Kidney tubule cell (primary cell): ENCODE measurements around the gene ZFPM1.

Source experiments
- DNase-seq: peaks from one replicate; pipeline ENCODE4 v3.0.0-alpha.2; 2018; ENCODE audit warnings: low spot score

The ZFPM1 gene

DNA sequence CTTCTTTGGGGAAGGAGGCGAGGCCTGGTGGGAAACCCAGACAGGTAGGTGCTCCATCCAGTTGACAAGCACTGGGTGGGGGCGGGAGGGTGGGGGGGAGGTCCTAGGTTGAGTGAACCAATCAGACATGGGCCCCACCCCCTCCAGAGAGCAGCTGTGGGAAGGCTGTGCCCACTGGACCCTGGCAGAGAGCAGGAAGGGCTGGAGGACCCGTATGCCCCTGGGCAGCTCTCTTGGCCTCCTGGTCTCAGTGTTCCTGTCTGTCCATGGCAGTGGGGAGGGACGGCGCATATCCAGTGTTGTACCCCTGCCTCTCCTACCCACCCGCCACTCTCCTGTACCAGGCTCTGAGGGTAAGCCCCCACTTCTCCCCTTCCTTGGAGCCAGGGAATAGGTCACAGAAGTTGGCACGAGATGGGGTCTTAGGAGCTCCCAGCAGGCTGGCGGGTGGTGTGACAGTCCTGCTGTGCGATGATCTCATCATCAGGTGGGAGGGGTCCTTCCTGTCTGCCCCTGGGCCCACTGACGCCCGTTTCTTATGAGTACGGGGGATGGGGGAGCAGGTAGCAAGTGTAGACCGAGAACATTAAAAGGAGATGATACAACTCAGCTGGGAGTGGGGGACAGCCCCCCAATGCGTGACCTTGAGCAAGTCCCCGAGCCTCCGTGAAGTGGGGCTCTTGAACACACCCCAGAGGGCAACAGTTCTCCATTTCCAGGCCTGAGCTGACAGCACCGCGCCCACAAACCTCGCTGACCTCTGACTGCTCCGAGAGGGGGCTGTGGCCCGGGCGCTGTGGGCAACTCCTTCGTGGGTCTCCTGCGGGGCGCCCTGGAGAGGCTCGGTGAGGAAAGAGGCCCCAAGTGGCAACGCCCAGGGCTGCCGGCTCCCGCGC is 1.2 kb upstream of the ZFPM1 start:
- DNase-seq, result peak; percentile 56

DNA sequence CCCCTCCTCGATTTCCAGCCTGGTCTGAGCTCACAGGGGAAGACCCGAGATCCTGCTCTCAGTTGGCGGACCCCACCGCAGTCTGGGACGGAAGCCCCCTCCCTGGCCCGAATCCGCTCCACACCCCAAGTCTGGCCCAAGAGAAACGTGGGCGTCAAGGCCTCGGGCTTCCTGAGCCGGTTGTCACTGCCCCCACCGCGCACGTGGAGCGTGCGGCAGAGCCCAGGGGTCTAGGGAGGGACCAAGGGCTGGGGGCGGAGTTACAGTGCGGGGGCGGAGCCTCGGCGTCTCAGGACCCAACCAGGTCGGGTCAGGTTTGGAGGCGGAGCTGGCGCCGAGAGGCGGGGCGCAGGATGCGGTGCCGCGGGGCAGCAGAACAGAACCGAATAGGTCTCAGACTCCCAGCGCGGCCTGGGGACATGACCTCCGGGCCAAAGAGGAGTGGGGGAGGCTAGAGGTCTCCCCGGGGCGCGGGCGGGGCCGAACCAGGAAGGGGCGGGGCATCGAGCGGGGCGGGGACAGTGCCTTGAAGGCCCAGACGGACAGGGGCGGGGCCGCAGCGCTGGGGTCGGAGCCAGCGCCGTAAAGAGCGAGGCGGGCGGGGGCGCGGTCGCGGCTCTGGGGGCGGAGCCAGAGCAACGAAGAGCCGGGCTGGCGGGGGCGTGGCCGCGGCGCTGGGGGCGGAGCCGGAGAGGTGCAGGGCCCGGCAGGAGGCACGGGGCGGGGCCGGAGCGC is 431 bp upstream of the ZFPM1 start:
- peak; percentile 95 for DNase-seq

GRCh38 chr16:88453611-88454522 is 787 bp downstream of the ZFPM1 start:
- no peak for DNase-seq

DNA sequence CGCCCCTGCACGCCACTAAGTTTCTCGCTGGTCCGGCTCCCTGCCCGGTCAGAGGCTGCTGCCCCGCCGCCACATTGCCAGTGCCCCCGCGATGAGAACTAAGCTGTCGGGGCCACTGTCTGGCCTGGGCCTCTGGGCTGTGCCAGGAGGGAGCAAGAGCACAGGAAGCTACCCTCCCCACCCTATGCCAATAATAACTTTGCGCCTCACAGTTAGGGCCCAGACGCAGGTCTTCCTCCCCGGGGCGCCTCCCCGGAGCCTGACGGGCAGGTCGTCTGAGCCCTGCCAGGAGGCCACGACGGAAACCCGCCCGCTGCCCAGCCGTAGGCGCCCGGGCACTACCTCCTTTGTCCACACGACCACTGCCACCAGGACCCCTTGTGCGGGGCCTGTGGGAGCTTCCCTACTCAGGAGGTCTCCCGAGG is 1.5 kb downstream of the ZFPM1 start:
- peak; percentile 56 for DNase-seq

- peak; percentile 83 for DNase-seq
These were observed 2.7 kb downstream of the ZFPM1 start for GRCh38 chr16:88455610-88456355.

DNA sequence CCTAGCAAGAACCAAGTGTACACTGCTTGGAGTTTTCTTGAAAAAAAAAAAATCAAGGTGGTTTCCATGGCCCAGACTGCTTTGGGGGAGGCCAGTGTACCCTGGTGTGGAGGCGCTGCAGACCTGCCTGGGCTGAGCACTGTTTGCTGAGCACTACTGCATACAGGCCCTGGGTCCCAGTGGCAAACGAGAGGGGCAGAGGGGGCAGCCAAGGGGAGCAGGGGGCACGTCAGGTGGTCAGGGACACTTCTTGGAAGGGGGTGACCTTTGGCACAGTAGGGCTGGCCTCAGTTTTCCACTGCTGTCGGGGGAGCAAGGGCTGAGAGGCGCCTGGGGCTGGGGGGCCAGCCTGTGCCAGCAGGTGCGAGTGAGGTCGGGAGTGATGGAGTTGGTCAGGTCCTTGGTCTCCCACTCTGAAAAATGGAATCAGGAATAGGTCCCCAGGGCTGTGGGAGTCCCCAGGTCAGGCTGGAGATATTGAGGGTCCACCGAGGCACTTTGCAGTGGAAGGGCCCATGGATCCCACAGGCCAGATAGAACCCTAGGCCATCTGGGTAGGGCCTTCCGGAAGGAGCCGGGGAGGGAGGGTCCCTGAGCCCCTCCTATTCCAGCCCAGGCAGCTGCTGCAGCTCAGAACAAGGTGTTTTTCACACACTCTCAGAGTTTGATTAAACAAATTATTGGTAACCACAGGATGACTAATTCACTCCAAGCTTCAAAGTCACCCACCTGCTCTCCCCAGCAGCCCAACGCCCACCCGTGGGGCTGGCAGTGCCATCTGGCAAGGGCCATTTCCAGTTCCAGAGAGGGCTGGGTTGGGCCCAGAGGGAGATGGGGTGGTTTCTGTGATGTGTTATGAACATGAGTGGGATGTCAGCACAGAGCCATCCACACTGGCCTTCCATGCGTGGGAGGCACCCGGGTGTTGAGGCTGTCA is 3.5 kb downstream of the ZFPM1 start:
- DNase-seq, result peak; percentile 28

DNA sequence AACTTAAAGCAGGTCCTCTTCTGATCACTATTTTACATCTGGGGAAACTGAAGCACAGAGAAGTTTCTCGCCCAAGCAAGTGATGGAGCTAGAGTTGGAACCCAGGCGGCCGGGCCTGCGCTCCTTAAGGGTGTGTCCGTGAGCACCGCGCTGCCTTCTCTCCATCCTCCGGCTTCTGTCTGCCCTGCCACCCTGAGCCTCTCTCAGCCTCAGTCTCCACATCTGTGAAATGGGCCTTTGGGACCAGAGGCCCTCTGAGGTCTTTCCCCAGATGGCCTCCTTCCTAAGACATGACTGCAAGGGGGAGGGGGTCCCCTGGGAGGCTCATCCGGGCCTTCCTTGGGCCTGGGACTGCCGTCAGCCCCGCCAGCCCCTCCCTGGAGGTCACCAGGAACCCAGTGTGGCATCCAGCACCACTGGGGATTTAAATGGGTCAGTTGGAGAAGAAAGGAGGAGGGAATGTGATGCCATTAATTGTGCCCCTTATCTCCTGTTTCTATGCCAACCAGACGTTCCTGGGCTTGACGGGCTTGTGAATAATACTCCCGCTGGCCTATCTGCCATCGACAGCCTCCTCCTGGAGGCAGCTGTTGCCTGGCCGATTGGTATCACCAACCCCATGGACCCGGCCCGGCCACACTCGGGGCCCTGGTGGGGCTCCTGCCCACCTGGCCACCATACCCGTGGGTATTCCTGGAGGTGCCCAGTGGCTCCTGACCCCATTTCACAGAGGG is 5.1 kb downstream of the ZFPM1 start:
- no peak for DNase-seq

DNA sequence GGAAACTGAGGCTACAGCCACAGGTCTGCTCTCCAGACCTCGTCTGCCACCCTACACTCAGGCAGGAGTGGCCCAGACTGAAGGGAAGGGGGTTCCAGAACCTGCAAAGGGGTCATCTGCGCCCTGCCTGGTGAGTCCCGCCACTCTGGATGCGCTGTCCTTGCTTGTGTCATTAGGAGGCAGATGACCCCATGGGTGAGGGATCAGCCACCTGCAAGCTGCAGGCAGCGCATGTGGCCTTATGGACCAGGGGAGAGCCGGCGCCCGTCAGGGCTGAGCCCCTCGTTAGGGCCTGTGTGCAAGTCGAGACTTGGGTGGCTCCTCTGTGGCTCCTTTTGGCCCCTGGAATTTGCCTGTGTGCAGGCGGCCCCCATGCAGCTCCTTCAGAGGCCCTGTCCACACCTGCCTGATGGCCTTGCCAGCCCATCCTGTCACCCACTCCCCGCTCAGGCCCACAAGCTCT is 5.7 kb downstream of the ZFPM1 start:
- no peak for DNase-seq

DNA sequence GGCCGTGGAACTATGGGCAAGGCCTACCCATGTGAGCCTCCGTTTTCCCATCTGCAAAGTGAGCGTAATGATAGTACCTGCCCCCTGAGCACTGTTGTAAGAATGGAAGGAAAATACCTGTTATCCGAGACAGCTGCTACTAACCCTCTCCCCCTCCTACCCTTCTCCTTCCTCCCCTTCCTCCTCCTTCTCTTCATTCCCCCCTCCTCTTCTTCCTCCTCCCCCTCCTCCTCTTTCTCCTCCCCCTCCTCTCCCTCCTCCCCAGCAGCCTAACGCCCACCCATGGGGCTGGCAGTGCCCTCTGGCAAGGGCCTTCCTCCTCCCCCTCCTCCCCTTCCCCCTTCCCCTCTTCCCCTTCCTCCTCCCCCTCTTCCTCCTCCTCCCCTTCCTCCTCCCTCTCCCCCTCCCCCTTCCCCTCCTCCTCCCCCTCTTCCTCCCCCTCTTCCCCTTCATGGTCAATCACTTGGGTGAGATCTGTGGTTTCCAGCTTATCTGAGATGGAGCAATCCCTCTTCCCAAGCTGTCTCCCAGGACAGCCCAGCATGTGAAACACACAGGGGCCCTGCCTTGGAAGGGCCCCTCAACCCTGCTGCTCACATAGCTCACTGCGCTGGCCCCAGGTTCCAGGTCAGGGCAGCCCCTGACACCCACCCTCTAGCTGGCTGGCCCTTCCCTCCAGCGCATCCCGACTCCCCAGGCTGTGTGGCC is 6.4 kb downstream of the ZFPM1 start:
- DNase-seq, result no peak

DNA sequence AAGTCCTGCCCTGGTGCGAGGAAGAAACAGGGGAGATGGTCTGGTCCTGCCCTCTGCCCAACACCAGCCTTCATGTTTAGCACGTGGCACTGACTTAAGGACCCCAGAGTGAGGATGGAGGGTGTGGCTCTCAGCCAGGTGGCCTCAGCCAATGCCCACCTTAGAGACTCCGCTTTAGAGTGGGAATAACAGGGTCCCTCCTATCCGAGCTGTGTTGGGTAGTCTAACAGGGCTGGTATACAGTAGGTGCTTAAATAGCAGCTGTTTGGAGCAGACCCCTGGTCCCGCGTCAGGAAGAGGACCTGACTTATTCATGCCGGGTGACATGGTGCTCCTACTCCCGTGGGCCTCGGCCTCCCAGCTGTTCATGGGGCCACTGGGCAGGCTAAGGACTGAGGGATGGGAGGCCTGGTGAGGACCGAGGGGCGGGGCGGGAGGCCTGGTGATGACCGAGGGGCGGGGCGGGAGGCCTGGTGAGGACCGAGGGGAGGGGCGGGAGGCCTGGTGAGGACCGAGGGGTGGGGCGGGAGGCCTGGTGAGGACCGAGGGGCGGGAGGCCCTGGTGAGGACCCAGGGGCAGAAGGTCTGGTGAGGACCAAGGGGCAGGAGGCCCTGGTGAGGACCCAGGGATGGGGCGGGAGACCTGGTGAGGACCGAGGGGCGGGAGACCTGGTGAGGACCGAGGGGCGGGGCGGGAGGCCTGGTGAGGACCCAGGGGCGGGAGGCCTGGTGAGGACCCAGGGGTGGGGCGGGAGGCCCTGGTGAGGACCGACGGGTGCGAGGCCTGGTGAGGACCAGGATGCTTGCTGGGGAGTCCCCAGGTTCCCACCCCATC is 7.6 kb downstream of the ZFPM1 start:
- no peak for DNase-seq

DNA sequence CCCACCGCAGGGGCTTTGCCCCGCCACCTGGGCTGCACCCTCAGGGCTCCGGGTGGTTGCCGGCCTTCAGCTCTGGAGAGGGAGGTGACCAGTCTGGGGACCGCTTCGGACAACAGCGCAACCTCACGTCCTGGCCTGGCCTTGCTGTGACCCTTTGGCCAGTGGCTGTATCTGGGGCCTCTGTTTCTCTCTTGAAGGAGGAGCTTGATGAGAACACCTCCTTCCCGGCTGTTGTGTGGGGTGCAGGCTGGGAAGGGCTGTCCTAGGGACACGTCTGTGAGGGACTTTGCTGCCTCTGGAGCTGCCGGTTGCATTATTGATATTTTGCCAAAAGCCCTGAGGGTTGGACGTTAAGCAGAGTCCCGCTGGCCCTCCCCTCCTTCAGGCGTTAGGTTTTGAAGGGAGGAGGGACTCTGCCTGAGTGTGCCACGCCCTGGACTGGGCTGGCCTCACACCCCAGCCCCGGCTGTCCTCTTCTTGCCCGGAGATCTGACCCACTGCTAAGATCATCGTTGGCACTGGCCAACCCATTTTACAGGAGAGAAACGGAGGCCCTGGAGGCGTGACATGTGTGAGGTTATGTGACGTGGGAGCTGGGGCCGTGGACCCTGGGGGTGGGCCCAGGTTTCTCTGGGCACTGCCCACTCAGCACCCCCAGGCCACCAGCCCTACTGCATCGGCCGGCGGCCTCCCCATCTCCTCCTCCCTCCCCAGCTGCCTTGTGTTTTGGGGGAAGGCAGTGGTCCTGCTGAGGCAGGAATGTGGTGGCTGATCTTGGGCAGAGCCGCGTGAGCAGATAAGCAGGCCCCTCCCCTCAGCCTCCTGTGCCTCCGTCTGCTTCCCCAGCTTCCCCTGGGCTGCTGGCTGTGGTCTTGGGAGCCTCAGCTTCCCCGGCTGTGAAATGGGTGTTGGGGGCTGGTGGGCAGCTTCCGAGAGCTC is 8.5 kb downstream of the ZFPM1 start:
- no peak for DNase-seq

- DNase-seq, result no peak
These were observed 9.3 kb downstream of the ZFPM1 start for GRCh38 chr16:88462396-88462795.

DNA sequence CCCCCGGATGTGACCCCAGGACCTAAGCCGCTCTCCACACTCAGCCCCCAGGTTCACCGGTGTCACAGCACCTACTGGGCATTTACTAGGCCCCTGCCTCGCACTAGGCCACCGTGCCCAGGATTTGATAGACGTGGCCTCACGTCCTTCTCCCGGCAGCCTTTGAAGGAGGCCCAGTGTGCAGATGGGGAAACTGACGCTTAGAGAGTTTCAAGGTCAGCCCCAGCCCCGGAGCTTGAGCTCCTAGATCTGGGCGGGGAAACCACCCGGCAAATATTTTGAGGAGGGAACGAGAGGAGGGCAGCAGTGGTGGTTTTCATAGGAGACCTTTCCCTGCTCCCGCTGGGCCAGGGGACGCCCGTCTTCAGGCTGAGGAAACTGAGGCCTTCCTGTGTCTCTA is 10.3 kb downstream of the ZFPM1 start:
- no peak for DNase-seq

- DNase-seq, result no peak
These were observed 11.6 kb downstream of the ZFPM1 start for GRCh38 chr16:88464447-88465318.

DNA sequence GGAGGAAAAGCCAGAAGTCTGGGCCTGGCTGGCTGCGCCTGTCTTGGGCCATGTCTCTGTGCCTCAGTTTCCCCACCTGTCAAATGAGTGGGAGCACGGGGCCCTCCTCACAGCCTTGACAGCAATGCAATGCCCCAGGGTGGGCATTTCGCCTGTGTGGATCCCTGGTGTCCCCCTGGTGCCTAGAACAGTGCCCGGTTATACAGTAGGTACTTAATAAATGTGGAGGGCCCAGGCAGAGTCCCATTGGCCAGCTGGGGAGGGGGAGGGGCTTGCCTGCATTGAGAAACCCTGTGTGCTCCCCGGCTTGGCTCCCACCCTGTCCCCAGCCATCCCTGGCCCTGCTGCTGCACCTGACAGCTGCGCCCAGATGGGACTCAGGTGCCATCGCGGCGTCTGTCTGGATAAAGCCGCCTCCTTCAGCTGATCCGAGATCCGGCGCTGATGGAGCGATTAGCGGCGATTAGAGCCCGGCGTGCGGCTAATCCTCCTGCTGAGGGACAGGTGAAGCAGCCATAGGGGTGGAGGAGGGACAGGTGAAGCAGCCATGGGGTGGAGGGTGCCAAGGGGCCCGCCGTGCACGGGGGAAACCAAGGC is 12.4 kb downstream of the ZFPM1 start:
- no peak for DNase-seq
